CD14-positive monocyte (primary cell): ENCODE results near the gene TPTE2. TPM values are rescaled to one million over a fixed set of nuclear protein-coding genes. Genes with fewer than 3 reads are reported as not detected.

Experiments
- DNase-seq, 3 donors: peaks; one replicate each; pipeline ENCODE4 v3.0.0-alpha.2; 2011 to 2022
- H2AFZ ChIP-seq: 2 replicates; pipeline ENCODE4 v1.6.0; 2012; ENCODE audit warnings: mild to moderate bottlenecking, low read depth, low read length, inconsistent platforms; ENCODE audit not compliant: insufficient read depth, poor library complexity, severe bottlenecking
- H3K27ac ChIP-seq, 2 donors: 1 replicate in 1 of 2; 2 replicates in 1 of 2; pipeline ENCODE4 v1.5.1; 2012 to 2013; ENCODE audit warnings: low read length in 2 of 2, control low read depth in 1 of 2, inconsistent platforms in 1 of 2, low read depth in 1 of 2, mild to moderate bottlenecking in 1 of 2
- H3K27me3 ChIP-seq, 2 donors: one replicate each; pipeline versions ENCODE4 v1.6.0 to v1.6.1; 2011 to 2013; ENCODE audit warnings: low read length in 2 of 2; ENCODE audit not compliant: control insufficient read depth in 2 of 2, insufficient read depth in 2 of 2
- H3K36me3 ChIP-seq, 2 donors: replicated peaks in 1 of 2; 1 replicate in 1 of 2; 2 replicates in 1 of 2; pipeline versions ENCODE4 v1.5.1 to v1.6.1; 2012 to 2013; ENCODE audit warnings: low read length in 2 of 2, control low read depth in 1 of 2, inconsistent platforms in 1 of 2, mild to moderate bottlenecking in 1 of 2; ENCODE audit not compliant: insufficient read depth in 2 of 2, control insufficient read depth in 1 of 2
- H3K4me1 ChIP-seq, 2 donors: 1 replicate in 1 of 2; 2 replicates in 1 of 2; pipeline versions ENCODE4 v1.5.1 to v1.6.1; 2012 to 2013; ENCODE audit warnings: low read length in 2 of 2, control low read depth in 1 of 2, inconsistent platforms in 1 of 2, mild to moderate bottlenecking in 1 of 2, moderate library complexity in 1 of 2; ENCODE audit not compliant: insufficient read depth in 2 of 2, control insufficient read depth in 1 of 2
- H3K4me2 ChIP-seq: replicated peaks from 2 replicates; pipeline ENCODE3; 2012; ENCODE audit warnings: low read length, moderate library complexity, mild to moderate bottlenecking; ENCODE audit not compliant: poor library complexity, severe bottlenecking; ENCODE audit errors: extremely low read depth
- H3K4me3 ChIP-seq, 3 experiments: fragments of 200-600 bp in 1 of 3; sonication (generic) in 1 of 3; replicated peaks in 1 of 3; 1 replicate in 2 of 3; 2 replicates in 1 of 3; pipeline ENCODE4 v1.5.1; 2011 to 2013; ENCODE audit warnings: low read length in 3 of 3, mild to moderate bottlenecking in 3 of 3, control low read depth in 2 of 3, low read depth in 2 of 3, inconsistent platforms in 1 of 3, moderate library complexity in 1 of 3
- H3K79me2 ChIP-seq: 2 replicates; pipeline ENCODE4 v1.6.0; 2012; ENCODE audit warnings: mild to moderate bottlenecking, control low read depth, inconsistent platforms, low read length, moderate library complexity; ENCODE audit not compliant: insufficient read depth
- H3K9ac ChIP-seq: 2 replicates; pipeline ENCODE4 v1.6.0; 2017; ENCODE audit warnings: low read length, mild to moderate bottlenecking; ENCODE audit not compliant: insufficient read depth, poor library complexity, severe bottlenecking
- H3K9me3 ChIP-seq, 2 donors: replicated peaks in 1 of 2; 1 replicate in 1 of 2; 2 replicates in 1 of 2; pipeline versions ENCODE4 v1.5.1 to v1.6.1; 2012 to 2013; ENCODE audit warnings: low read length in 2 of 2, control low read depth in 1 of 2; ENCODE audit not compliant: control insufficient read depth in 1 of 2, insufficient read depth in 1 of 2
- H4K20me1 ChIP-seq: 2 replicates; pipeline ENCODE4 v1.6.0; 2012; ENCODE audit warnings: mild to moderate bottlenecking, low read length, control low read depth, moderate library complexity; ENCODE audit not compliant: insufficient read depth
- H3K27ac Mint-ChIP-seq, 7 donors: one replicate each; pipeline ENCODE4 v1.8.0; 2020; ENCODE audit warnings: mild to moderate bottlenecking in 7 of 7, mixed read lengths in 7 of 7, moderate library complexity in 6 of 7, inconsistent platforms in 2 of 7
- H3K27me3 Mint-ChIP-seq, 3 donors: one replicate each; pipeline ENCODE4 v1.8.0; 2021 to 2022; ENCODE audit warnings: low read depth in 3 of 3, mild to moderate bottlenecking in 3 of 3, mixed read lengths in 3 of 3, moderate library complexity in 3 of 3, inconsistent platforms in 1 of 3
- H3K36me3 Mint-ChIP-seq, 2 donors: one replicate each; pipeline ENCODE4 v1.8.0; 2020; ENCODE audit warnings: mixed read lengths in 2 of 2, inconsistent platforms in 1 of 2, mild to moderate bottlenecking in 1 of 2
- H3K4me1 Mint-ChIP-seq: one replicate; pipeline ENCODE4 v1.8.0; 2020; ENCODE audit warnings: mild to moderate bottlenecking, mixed read lengths
- H3K4me3 Mint-ChIP-seq, 2 donors: one replicate each; pipeline ENCODE4 v1.8.0; 2020; ENCODE audit warnings: mild to moderate bottlenecking in 2 of 2, mixed read lengths in 2 of 2, moderate library complexity in 1 of 2
- H3K9me3 Mint-ChIP-seq, 7 donors: one replicate each; pipeline ENCODE4 v1.8.0; 2020 to 2022; ENCODE audit warnings: mixed read lengths in 7 of 7, mild to moderate bottlenecking in 6 of 7, moderate library complexity in 6 of 7, inconsistent platforms in 2 of 7
- whole genome bisulfite sequencing: methylation state at CpG from one replicate; pipeline ENCODE4 v1.1.5; 2013; ENCODE audit warnings: missing lambda C conversion rate; ENCODE audit not compliant: insufficient coverage; 5-methylcytosine and 5-hydroxymethylcytosine counted together
- intact Hi-C, 2 donors: fragments of 100-400 bp; cut with micrococcal nuclease; formaldehyde crosslinking; loops; one replicate each; pipeline versions ENCODE4 v1.15.0 to v1.15.1; 2023
- polyA plus RNA-seq, 3 donors: library from polyadenylated mRNA; depleted of rRNA in 1 of 3; unstranded in 2 of 3; stranded (reverse) in 1 of 3; fragments of 300-500 nt in 2 of 3; fragments of >200 nt in 1 of 3; fragmentation: Illumina TruSeq in 2 of 3; gene quantifications; 1 replicate in 2 of 3; 2 replicates in 1 of 3; pipeline ENCODE4 v1.2.3, GENCODE V29; 2012 to 2021
- TF ChIP-seq, protein P1 (sequence below): fragments of 200-600 bp; IDR thresholded peaks from one replicate; pipeline ENCODE4 v1.8.0; 2022; ENCODE audit warnings: antibody characterized with exemption, mild to moderate bottlenecking

TPTE2 gene
- polyA plus RNA-seq, 3 donors = not detected

DNA sequence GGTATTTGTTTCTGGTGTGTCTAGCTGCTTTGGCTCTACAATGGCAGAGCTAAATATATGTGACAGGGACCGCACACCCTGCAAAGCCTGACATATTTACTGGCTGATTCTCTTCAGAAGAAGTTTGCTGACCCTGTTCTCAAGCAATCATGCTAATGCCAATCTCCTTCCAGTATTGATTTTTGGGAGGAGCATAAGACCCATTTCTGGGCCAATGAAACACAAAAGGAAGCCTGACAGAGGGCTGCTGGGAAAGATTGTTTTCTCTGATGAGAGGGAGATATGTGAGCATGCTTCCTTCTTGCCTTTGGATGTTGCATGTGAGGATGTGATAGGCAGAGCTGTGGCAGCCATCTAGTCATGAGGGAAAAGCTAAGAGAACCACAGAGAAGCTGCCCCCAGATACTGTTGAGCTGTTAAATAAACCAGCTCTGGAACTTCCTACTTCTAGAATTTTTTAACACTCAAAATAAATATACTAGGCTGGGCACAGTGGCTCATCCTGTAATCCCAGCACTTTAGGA lies 31.4 kb upstream of the TPTE2 start:
- TF ChIP-seq, protein P1, sequence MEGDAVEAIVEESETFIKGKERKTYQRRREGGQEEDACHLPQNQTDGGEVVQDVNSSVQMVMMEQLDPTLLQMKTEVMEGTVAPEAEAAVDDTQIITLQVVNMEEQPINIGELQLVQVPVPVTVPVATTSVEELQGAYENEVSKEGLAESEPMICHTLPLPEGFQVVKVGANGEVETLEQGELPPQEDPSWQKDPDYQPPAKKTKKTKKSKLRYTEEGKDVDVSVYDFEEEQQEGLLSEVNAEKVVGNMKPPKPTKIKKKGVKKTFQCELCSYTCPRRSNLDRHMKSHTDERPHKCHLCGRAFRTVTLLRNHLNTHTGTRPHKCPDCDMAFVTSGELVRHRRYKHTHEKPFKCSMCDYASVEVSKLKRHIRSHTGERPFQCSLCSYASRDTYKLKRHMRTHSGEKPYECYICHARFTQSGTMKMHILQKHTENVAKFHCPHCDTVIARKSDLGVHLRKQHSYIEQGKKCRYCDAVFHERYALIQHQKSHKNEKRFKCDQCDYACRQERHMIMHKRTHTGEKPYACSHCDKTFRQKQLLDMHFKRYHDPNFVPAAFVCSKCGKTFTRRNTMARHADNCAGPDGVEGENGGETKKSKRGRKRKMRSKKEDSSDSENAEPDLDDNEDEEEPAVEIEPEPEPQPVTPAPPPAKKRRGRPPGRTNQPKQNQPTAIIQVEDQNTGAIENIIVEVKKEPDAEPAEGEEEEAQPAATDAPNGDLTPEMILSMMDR = no peak
- Mint-ChIP-seq H3K27ac (no peak overlapping the region), H3K9me3 (peaks cover 0 to 12% (median 4%) of the 10 kb centered on the region in 7 donors), H3K36me3 (no peaks in the 10 kb centered on the region), H3K4me3 (no peak overlapping the region), H3K27me3 (peaks cover 4 to 13% (median 6%) of the 10 kb centered on the region in 3 donors), H3K4me1 (peaks cover 8% of the 10 kb centered on the region)
- Histone ChIP-seq H3K4me1 (peaks cover 0 to under 1% of the 10 kb centered on the region in 2 donors), H4K20me1 (no peaks in the 10 kb centered on the region), H2AFZ (no peak overlapping the region), H3K36me3 (no peaks in the 10 kb centered on the region), H3K9me3 (no peaks in the 10 kb centered on the region), H3K4me3 (no peak overlapping the region), H3K27me3 (no peaks in the 10 kb centered on the region), H3K27ac (no peak overlapping the region), H3K9ac (no peak overlapping the region), H3K79me2 (no peaks in the 10 kb centered on the region), H3K4me2 (no peak overlapping the region)
- no peak for DNase-seq
- intact Hi-C loops = no loop called here
- no CpG with 5 or more reads among the region's 1 CpG for WGBS

DNA sequence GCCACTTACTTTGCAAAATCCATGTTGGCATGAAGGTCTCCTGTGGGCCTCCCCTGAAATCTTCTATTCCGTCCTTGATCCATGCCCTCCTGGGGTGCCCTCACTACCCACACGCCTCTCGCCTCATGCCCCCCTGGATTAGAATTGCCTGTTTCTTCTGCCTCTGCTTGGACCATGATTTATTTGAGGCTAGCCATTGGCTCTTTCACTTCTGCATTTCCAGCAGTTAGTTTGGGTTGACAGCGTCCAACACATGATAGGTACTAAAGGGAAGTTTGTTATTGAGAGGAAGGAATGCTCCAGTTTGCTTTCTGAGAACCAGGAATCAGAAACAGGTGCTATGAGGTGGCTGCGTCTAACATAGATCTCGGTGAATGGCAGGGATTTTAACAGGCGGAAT lies 30.5 kb upstream of the TPTE2 start:
- Histone ChIP-seq H3K9ac (no peak overlapping the region), H3K79me2 (no peaks in the 10 kb centered on the region), H2AFZ (no peak overlapping the region), H3K4me3 (no peak overlapping the region), H3K27ac (no peak overlapping the region), H3K36me3 (no peaks in the 10 kb centered on the region), H3K4me1 (peaks cover 6 to 9% of the 10 kb centered on the region in 2 donors), H3K27me3 (no peaks in the 10 kb centered on the region), H3K9me3 (peaks cover 0 to 2% of the 10 kb centered on the region in 2 donors), H3K4me2 (no peak overlapping the region), H4K20me1 (no peaks in the 10 kb centered on the region)
- H3K4me3 Mint-ChIP-seq = no peak overlapping the region
- H3K4me1 Mint-ChIP-seq = peaks cover 16% of the 10 kb centered on the region
- H3K9me3 Mint-ChIP-seq = peaks cover 4 to 20% (median 12%) of the 10 kb centered on the region in 7 donors
- WGBS = 14% methylated on average over 3 of the region's 7 CpGs
- no peaks in the 10 kb centered on the region for H3K36me3 Mint-ChIP-seq
- TF ChIP-seq, protein P1 = no peak
- H3K27ac Mint-ChIP-seq = no peak overlapping the region
- intact Hi-C loops = no loop called here
- H3K27me3 Mint-ChIP-seq = peaks cover 3 to 10% (median 3%) of the 10 kb centered on the region in 3 donors
- DNase-seq = peak in 1 of 3 donors; percentile 38
